Ishikawa (cell line): Measurements from ENCODE around the gene DOCK7.

Experiments used
- CEBPB ChIP-seq: IDR thresholded peaks from 2 replicates; pipeline ENCODE4 v1.6.1; 2012
- CREB1 ChIP-seq: IDR thresholded peaks from 2 replicates; pipeline ENCODE4 v1.6.1; 2012; ENCODE audit warnings: low read depth
- EGR1 ChIP-seq: IDR thresholded peaks from 2 replicates; pipeline ENCODE4 v1.6.1; 2012
- EP300 ChIP-seq: IDR thresholded peaks from 2 replicates; pipeline ENCODE4 v1.6.1; 2012; ENCODE audit warnings: borderline replicate concordance
- FOXM1 ChIP-seq: IDR thresholded peaks from 2 replicates; pipeline ENCODE4 v1.6.1; 2012; ENCODE audit warnings: low read depth, borderline replicate concordance
- NFIC ChIP-seq: IDR thresholded peaks from 2 replicates; pipeline ENCODE4 v1.6.1; 2012
- RAD21 ChIP-seq: IDR thresholded peaks from 2 replicates; pipeline ENCODE4 v1.6.1; 2012; ENCODE audit warnings: low read depth
- TAF1 ChIP-seq: IDR thresholded peaks from 2 replicates; pipeline ENCODE4 v1.6.1; 2012; ENCODE audit warnings: low read depth, mild to moderate bottlenecking
- TCF12 ChIP-seq: IDR thresholded peaks from 2 replicates; pipeline ENCODE4 v1.6.1; 2012; ENCODE audit warnings: low read depth
- TEAD4 ChIP-seq: IDR thresholded peaks from 2 replicates; pipeline ENCODE4 v1.6.1; 2012
- YY1 ChIP-seq: IDR thresholded peaks from 2 replicates; pipeline ENCODE4 v1.6.1; 2012; ENCODE audit warnings: low read depth
- ZBTB7A ChIP-seq: IDR thresholded peaks from 2 replicates; pipeline ENCODE4 v1.6.1; 2012; ENCODE audit warnings: low read depth
- TF ChIP-seq, protein P1 (sequence below): IDR thresholded peaks from 2 replicates; pipeline ENCODE4 v1.6.1; 2012
- TF ChIP-seq, protein P2 (sequence below): IDR thresholded peaks from 2 replicates; pipeline ENCODE4 v1.6.1; 2012; ENCODE audit warnings: low read depth, mild to moderate bottlenecking
- TF ChIP-seq, protein P3 (sequence below): IDR thresholded peaks from 2 replicates; pipeline ENCODE4 v1.6.1; 2012

DOCK7 gene

DNA sequence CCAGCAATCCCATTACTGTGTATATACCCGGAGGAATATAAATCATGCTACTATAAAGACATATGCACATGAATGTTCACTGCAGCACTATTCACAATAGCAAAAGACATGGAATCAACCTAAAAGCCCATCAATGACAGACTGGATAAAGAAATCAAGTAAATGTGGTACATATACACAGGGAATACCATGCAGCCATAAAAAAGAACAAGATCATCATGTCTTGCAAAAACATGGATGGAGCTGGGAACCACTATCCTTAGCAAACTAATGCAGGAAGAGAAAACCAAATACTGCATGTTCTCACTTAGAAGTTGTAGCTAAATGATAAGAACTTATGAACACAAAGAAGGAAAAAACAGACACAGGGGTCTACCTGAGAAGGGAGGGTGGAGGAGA, 97.2 kb downstream of the DOCK7 start:
- TF ChIP-seq RAD21 (no peak), ZBTB7A (no peak), TEAD4 (no peak), FOXM1 (no peak), NFIC (no peak), TAF1 (no peak), EP300 (no peak), TCF12 (no peak), YY1 (no peak), CEBPB (no peak), EGR1 (no peak), CREB1 (no peak)
- TF ChIP-seq, protein P1, sequence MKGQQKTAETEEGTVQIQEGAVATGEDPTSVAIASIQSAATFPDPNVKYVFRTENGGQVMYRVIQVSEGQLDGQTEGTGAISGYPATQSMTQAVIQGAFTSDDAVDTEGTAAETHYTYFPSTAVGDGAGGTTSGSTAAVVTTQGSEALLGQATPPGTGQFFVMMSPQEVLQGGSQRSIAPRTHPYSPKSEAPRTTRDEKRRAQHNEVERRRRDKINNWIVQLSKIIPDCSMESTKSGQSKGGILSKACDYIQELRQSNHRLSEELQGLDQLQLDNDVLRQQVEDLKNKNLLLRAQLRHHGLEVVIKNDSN, result no peak
- TF ChIP-seq, protein P2, sequence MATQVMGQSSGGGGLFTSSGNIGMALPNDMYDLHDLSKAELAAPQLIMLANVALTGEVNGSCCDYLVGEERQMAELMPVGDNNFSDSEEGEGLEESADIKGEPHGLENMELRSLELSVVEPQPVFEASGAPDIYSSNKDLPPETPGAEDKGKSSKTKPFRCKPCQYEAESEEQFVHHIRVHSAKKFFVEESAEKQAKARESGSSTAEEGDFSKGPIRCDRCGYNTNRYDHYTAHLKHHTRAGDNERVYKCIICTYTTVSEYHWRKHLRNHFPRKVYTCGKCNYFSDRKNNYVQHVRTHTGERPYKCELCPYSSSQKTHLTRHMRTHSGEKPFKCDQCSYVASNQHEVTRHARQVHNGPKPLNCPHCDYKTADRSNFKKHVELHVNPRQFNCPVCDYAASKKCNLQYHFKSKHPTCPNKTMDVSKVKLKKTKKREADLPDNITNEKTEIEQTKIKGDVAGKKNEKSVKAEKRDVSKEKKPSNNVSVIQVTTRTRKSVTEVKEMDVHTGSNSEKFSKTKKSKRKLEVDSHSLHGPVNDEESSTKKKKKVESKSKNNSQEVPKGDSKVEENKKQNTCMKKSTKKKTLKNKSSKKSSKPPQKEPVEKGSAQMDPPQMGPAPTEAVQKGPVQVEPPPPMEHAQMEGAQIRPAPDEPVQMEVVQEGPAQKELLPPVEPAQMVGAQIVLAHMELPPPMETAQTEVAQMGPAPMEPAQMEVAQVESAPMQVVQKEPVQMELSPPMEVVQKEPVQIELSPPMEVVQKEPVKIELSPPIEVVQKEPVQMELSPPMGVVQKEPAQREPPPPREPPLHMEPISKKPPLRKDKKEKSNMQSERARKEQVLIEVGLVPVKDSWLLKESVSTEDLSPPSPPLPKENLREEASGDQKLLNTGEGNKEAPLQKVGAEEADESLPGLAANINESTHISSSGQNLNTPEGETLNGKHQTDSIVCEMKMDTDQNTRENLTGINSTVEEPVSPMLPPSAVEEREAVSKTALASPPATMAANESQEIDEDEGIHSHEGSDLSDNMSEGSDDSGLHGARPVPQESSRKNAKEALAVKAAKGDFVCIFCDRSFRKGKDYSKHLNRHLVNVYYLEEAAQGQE, result no peak
- TF ChIP-seq, protein P3, sequence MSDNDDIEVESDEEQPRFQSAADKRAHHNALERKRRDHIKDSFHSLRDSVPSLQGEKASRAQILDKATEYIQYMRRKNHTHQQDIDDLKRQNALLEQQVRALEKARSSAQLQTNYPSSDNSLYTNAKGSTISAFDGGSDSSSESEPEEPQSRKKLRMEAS, result no peak

DNA sequence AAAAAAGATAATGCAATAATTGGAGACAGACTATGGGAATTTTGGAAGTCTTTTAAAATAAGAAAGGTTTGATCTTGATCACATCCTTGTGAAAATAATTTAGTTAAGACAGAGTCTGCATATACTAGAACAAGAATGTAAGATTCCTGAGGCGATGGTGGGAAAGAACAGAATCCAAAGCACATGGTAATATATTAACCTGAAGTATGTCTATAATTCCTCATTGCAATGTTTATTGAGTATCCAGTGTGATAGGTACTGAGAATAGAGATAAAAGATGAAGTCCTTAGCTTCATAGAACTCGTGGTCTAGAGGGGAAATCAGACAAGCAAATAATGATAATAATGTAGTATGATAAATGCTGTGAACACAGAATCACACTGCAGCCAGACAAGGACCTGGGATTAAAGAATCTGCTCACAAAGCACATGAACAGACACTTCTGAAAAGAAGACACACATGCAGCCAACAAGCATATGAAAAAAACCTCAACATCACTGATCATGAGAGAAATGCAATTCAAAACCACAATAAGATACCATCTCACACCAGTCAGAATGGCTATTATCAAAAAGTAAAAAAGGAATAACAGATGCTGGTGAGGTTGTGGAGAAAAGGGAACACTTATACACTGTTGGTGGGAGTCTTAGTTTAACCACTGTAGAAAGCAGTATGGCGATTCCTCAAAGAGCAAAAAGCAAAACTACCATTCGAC, 97.8 kb downstream of the DOCK7 start:
- TF ChIP-seq EGR1 (no peak), NFIC (no peak), CREB1 (no peak), TEAD4 (no peak), EP300 (no peak), YY1 (no peak)

DNA sequence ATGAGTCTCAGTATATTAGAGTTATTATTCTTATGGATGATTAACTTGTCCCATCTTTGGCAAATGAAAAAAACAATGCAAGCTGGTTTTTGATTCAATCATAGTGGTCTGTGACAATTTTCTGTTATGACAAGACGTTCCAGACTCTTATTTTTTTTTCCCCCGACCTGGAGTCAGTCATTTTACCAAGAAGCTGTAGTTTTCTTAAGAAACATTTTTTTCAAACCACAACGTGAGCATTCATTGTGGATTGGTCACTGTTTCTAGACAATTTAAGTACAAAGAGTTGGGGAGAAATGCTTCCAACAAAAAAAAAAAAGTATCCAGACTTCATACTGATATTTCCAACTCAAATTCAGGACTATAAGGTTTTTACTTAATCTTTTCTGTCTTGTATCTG, 98.9 kb downstream of the DOCK7 start:
- TF ChIP-seq TEAD4 (no peak), EP300 (no peak), ZBTB7A (no peak)

DNA sequence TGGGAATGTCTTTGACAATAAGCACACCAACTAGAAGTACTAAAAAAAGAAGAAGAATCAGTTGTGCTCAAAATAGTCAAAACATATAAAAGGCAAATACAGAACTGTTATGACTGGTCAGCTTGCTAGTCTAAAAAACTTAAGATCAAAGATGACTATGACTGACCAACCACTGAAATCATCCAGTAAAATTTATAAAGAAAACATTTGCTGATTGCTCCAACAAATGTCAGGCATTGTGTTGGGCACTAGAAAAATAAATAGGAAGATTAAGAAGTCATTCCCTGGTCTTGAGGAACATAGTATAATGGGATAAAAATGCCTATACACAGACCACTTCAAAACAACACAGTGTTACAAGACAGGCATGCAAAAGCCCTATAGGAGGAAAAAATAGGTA, 100.2 kb downstream of the DOCK7 start:
- TF ChIP-seq TAF1, result no peak
- TF ChIP-seq, protein P3, result no peak
- TF ChIP-seq EGR1, result no peak
- TF ChIP-seq, protein P2, result no peak
- TF ChIP-seq FOXM1, result no peak
- TF ChIP-seq TCF12, result no peak
- TF ChIP-seq EP300, result no peak
- no peak for TF ChIP-seq CREB1
- TF ChIP-seq TEAD4, result no peak
- TF ChIP-seq YY1, result no peak
- no peak for TF ChIP-seq RAD21
- no peak for TF ChIP-seq CEBPB
- TF ChIP-seq, protein P1, result no peak
- no peak for TF ChIP-seq NFIC
- TF ChIP-seq ZBTB7A, result no peak

DNA sequence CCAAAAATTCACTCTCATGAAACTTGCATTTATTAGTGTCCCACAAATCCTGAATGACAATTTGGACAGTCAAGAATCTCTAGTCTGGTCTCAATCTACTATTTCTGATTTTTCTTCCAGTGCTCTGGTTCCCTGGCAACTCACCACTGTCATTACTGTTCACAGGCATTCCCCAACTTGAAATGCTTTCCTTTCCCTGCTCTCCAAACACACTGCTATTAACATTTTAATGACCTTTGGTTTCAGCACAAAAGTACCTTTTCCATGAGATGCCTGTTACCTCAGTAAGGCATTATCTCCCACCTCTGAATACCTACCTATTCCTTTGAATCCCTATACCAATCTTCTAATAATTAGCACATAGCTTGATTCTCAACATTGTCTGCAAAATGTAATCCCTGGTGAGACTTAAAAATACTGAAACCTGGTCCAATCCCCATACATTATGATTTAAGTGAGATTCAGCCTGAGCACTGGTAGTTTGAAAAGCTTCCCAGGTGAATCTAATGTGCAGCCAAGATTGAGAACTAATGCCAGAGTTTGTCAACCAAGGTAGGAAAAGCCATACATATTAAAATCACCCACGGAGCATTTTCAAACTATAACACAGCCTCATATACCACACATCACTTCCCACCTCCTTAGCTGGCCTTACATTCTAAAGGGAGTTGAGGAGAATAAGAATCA, 102.6 kb downstream of the DOCK7 start:
- TF ChIP-seq CEBPB, result no peak
- TF ChIP-seq TAF1, result no peak
- no peak for TF ChIP-seq YY1
- TF ChIP-seq FOXM1, result no peak
- TF ChIP-seq EGR1, result no peak
- TF ChIP-seq ZBTB7A, result no peak
- TF ChIP-seq, protein P1, result no peak
